Pons (tissue), 1 donor: Measurements from ENCODE around the gene SVOPL.
"Not testable (repeated sequence)": the region's sequence is repeated elsewhere in the genome, so short reads cannot be mapped to it uniquely, and the experiment has no call there.

Source experiments
- DNase-seq: peaks from one replicate; pipeline ENCODE4 v3.0.0-alpha.2; 2016; ENCODE audit warnings: low spot score

Gene SVOPL, protein sequence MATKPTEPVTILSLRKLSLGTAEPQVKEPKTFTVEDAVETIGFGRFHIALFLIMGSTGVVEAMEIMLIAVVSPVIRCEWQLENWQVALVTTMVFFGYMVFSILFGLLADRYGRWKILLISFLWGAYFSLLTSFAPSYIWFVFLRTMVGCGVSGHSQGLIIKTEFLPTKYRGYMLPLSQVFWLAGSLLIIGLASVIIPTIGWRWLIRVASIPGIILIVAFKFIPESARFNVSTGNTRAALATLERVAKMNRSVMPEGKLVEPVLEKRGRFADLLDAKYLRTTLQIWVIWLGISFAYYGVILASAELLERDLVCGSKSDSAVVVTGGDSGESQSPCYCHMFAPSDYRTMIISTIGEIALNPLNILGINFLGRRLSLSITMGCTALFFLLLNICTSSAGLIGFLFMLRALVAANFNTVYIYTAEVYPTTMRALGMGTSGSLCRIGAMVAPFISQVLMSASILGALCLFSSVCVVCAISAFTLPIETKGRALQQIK

DNA sequence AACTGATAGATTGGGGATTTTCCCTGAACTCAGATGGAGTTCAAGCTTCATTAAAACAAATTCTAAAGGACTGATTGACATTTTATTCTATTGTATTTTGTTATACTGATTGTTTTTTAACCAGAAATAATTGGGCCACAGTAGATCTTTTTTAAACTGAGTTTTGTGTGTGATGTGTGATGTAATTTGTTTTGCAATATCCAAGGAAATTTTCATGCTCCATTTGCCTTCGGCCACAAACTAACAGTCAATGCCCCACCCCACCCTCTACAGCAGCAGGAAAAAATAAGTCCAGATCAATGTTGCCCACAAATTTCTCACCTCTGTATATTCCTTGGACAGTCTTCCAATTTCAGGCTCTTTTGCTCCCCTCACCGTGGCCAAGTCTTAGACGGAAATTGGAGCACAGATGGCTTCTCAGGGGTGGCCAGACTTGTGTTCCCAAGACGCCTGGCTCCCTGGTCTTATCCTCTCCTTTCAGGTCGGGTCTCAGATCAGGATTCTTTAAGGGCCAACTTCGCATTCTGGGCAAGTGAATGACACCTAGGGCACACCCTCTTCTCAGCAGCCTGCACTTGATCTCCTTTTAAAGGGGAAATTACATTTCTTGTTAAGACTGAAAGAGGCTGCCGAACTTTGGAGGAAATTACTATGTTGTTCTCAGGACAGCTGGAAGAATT lies at the start of gene SVOPL:
TSS of gene SVOPL (minus strand) at position 506 of the 680 bp plus-strand sequence. CDS start 22,317 bp downstream, outside the sequence.
- peak; percentile 8 for DNase-seq

- DNase-seq = no peak
Observed at GRCh38 chr7:138750473-138750872, 49.3 kb upstream of the SVOPL start.

GRCh38 chr7:138749960-138750359 lies 48.8 kb upstream of the SVOPL start:
- DNase-seq = no peak

- no peak for DNase-seq
Observed at GRCh38 chr7:138748666-138749065, 47.5 kb upstream of the SVOPL start.

- DNase-seq = no peak
Observed at GRCh38 chr7:138746073-138746472, 44.9 kb upstream of the SVOPL start.

- DNase-seq = no peak
Observed at GRCh38 chr7:138745189-138745588, 44.0 kb upstream of the SVOPL start.

DNA sequence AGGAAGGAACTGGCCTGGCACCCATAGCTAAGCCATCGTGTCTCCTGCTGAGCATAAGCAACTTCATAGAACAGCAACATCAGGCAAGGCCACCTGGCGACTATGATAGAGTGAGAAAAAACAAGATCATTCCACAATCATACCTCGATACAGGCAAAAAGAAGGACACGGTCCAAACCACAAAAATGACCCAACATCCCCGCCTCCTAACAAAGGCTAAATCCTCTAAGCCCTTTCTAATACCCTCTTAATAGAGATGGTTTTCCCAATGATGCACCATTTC lies 40.2 kb upstream of the SVOPL start:
- DNase-seq = no peak

GRCh38 chr7:138739859-138740258 lies 38.7 kb upstream of the SVOPL start:
- no peak for DNase-seq

GRCh38 chr7:138738551-138739335 lies 37.6 kb upstream of the SVOPL start:
- DNase-seq = peak; percentile 96

GRCh38 chr7:138738114-138738513 lies 37.0 kb upstream of the SVOPL start:
- DNase-seq = no peak

GRCh38 chr7:138735399-138735798 lies 34.2 kb upstream of the SVOPL start:
- DNase-seq = no peak

GRCh38 chr7:138731733-138732132 lies 30.6 kb upstream of the SVOPL start:
- DNase-seq = not testable (repeated sequence)

DNA sequence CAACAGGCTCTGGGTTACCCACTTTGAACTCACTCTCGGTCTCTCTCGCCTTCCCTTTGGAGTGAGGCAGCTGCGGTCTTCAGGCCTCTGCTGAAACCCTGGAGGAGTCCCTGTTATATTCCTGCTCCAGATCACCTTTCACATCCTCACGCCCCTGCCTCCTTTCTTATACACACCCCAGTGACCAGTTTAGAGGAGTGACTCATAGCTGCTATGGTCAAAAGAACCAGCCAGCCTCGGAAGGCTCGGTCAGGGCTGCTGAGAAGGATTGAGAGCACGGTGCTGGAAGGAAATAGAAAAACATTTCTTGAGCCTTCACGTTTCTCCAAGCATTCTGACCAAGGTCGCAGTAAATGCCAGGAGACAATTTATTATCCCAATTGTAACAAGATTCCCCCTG lies 28.3 kb upstream of the SVOPL start:
- DNase-seq = no peak

DNA sequence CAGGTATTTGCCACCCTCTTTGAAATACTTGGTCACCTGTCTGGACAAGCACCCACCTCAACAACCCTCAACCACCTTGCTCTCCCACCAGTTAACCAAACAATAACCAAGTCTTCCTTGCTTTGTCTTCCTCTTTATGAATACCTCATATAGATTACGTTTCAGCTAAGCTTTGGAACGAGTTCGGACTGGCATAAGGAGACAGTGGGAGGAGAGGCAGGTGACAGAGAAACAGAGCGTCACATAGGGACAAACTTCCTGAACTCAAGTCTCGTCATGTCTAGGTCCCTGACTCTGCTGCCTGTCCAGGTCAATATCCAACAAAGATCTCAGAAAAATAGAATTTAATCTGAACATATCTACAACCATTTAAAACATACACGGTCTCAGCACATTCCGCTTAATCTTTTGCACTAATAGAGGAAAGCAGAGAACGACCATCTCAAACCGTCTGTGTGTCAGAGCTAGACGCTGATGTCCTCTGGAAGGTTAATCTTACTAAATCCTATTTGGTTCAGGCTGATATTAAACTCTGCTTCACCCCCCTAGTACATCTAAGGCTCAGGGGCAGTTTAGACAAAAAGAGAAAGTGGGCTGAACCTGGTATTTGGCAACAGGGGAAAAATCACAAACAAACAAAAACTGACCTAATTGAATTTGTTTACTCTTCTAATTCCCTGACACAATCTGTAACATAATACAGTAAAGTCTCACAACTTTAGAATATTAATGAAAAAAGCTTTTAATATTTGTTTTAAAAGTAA lies 26.4 kb upstream of the SVOPL start:
- no peak for DNase-seq

GRCh38 chr7:138726288-138726687 lies 25.1 kb upstream of the SVOPL start:
- no peak for DNase-seq

- DNase-seq = no peak
Observed at GRCh38 chr7:138720286-138720685, 19.1 kb upstream of the SVOPL start.

DNA sequence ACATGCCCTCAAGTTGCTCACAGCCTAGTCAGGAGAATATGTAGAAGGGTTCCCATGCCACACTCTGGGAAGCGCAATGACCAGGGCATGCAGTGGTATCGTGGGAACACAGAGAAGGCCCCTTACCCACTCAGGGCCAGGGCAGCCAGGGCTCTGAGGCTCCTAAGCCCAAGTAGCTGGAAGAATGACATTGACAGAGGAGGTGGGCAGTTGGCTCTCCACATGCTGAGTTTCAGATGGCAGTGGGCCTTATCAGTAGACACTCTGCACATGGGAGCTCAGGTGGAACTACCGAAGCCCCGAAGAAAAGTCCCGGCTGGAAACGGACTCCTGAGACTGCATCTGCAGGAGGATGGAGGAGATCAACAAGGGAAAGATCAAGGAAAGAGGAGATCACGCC lies 15.7 kb upstream of the SVOPL start:
- DNase-seq = no peak

DNA sequence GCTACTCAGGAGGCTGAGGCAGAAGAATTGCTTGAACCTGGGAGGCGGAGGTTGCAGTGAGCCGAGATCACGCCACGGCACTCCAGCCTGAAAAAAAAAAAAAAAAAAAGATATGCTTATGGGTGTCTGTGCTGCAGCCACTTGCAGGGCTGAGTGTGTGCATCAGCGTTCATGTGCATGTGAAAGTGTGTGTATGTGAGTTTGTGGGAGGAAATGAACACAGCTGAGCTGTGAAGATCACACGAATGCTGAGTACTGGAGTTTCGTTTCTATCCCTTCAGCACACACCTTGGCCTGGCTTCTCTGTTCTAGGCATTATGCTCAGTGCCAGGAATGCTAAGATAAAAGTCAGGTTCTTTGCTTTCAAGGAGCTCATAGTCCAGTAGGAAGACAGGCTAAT lies 12.0 kb upstream of the SVOPL start:
- DNase-seq = no peak

- DNase-seq = no peak
Observed at GRCh38 chr7:138712652-138713051, 11.5 kb upstream of the SVOPL start.

DNA sequence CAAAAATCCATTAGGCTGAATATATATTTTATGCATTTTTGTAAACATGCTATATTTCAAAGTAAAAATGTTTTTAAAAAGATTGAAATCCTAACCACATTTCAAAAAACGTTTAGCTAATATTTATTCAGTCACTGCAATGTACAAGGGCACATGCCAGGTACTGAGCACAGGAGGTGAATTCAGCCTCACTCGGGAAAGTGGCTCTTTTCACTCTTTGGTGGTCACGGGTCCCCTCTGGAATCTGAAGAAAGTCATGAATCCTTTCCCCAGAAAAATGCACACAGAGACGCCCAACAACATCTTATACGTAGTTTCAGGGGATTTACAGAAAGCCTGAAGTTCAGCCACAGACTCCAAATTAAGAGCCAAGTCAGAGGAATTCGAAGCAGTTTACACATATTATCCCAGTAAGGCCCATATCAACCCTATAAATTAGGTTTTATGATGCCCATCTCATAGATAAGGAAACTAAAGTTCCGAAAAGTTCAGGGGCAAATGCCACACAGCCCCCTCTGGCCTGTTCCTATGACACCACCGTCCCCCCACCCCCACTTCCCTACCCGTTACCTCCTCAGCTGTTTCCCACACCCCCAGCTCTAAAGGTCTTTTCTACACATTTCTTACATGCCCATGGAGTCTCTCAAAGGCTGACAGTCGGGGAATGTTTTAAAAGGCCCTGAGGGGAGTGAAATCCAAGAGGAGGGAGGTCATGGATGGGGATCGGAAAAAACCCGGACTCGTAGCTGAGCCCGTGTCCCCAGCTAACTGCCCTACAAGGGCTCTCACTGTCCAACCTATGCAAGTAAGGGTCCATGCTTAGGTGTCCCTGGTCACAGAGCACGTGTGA lies 9.6 kb upstream of the SVOPL start:
- no peak for DNase-seq

DNA sequence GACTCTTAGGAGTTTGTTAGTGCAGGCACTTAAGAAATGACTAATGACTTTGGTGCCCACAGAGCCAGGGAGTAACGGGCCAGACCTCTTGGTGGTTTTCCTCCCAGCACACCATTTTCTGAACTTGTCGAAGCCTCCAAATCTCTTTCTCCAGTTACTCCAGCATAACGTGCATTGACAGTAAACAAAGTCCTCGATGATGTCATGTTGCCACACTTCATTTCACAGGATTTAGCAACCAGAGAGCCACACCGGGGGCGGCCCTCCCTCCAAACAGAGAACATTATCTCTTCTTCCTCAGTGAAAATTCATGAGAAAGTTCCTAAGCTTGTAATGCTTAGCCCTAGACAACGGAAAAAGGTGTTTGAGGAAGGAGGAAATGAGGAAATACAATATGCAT lies 4.0 kb upstream of the SVOPL start:
- DNase-seq = no peak
